GOT3 (cell line): Measurements from ENCODE around the gene CTCF.
A peak's percentile ranks its signal among the peaks of the same experiment; 100 is the strongest.

Experiments
- DNase-seq: peaks from one replicate; lab custom pipeline; 2025; ENCODE audit warnings: mixed read lengths; lab: John Stamatoyannopoulos, UW

CTCF gene

DNA sequence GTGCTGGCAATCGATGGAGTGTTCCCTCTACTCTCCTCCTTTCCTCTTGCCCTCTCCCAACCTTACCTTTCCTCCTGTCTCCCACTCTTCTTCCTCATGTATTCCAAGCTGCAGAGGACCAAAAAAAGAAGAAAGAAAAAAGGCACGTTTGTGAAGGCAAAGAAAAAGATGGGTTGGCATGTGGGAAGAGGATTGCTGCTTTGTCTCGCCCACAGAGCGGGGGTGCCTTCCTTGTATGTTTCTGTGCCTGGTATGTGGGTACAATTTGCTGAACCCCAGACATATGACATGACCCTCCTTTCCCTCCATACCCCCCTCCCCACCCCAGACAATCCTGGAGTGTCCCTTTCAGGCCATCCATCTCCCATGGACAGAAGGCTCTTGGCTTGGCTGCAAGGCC lies 13.1 kb upstream of the CTCF start:
- DNase-seq: no peak

DNA sequence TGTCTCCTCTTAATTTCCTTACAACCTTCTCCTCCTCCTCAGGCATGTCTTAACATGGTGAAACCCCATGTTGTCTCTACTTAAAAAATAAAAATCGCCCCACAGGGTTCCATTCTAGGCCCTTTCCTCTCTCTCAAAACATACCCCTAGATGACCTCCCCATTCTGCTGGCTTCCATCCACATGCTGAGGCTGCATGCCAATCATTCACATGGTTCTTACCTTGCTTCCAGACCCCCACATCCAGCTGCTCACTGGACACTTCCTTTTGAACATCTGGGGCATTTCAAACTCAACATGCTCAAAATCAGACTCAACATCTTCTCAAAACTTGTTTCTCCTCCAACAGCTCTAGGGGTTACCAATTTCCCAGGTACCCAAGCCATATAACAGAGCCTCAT lies 12.4 kb upstream of the CTCF start:
- DNase-seq: no peak

DNA sequence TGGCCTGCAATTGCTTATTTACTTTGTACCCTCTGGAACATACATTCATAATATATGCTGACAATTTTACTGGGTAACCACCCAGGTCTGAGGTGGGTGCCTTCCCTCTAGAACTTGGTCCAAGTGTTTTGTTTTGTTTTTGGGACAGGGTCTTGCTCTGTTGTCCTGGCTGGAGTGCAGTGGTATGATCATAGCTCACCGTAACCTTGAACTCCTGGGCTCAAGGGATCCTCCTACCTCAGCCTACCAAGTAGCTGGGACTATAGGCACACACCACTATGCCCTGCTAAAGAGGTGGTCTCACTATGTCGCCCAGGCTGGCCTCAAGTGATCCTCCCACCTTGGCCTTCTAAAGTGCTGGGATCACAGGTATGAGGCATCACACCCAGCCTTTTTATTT lies 11.2 kb upstream of the CTCF start:
- no peak for DNase-seq

DNA sequence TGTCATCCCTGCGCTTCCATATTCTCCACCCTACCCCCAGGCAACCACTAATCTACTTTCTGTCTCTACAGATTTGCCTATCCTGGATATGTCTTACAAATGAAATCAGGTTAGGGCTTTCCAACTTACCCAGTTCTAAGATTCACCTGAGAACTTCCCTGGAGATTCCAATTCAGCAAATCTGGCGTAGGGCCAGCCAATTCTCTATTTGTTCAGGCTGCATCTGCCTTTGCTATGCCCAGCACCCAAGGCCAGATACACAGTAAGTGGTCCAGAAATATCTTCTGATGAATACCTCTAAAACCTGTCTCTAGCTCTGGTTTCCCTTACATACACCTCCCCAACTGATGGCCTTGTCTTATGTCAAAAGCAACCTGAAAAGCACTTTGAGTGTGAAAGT lies 10.4 kb upstream of the CTCF start:
- DNase-seq: no peak

DNA sequence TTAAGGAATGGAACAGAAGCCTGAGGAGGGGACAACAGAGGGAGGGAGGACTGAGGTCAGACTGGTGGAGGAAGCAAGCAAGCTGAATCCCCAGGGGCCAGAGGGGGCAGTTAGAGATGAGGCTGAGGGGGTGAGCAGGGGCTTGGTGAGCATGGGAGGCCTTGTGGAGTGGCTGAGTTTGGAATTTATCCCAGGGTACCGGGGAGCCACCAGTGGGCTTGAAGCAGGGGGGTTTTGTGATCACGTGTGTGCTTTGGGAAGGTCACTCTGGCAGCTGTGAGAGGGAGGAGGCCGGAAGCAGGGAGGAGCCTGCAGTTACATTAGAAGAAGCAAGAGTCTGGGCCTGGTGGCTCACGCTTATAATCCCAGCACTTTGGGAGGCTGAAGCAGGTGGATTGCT lies 9.8 kb upstream of the CTCF start:
- DNase-seq: no peak

DNA sequence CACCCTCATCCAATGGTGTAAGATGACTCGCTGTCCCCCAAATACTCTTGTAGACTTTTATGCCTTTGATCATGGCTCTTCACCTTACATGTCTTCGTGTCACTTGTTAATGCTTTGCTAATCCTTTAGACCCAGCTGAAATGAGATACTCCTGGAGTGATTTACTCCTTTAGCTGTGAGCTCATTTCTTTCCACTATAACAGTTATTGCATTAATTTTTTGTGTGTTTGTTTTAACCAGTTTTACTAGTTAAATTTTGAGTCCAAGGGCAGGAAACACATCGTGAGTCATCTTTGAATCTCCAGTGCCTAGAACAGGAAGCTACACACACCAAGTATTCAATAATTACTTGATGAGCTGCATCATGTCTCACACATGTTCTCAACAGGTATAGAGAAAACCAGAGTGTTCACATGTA lies 6.5 kb upstream of the CTCF start:
- no peak for DNase-seq

DNA sequence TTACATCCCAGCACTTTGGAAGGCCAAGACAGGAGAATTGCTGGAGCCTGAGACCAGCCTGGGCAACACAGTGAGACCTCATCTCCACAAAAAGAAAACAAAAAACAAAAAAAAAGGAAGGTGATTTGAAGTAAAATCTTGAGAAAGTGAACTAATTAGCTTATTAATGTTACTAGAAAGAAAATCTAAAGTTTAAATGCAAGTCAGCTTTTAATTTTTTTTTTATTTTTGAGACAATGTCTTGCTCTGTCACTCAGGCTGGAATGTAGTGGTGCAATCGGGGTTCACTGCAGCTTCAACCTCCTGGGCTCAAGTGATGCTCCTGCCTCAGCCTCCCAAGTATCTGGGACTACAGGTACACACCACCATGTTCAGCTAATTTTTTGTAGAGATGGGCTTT lies 3.5 kb upstream of the CTCF start:
- DNase-seq: no peak

DNA sequence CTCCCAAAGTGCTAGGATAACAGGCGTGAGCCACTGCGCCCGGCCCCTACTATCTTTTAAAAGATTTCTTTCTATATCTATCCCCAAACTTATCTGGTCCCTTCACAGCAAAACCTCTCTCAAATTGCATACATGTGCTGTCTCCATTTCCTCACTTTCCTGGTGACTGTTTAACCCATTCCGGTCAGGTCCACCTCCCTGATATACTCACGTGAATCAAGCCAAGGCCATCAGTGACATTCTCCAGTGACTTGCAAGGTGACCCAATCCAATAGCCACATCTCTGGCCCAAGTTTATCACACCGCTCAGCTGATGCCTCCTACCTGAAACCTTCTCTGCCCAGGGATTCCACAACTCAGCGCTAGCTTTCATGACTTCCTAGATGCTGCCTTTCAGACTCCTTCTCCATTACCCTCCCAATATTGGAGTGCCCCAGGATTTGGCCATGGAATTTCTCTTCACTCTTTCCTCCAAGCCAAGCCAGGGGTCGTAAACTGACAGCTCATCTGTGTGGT lies 1.4 kb upstream of the CTCF start:
- DNase-seq: no peak

DNA sequence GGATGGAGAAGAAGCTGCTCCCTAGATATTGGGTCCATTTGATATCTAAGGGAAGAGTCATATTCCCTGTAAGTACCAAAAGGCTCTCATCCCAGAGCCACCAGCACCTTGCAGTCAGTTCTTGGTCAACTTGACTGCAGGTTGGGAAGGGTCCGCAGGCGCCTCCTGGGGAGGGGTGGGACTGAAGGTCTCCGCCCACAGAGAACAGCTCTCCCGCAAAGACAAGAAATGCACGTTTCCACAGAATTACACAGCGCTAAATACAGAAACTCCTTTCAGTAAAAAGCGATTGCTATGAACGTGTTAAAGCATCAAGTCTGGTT lies 864 bp upstream of the CTCF start:
- DNase-seq: no peak

DNA sequence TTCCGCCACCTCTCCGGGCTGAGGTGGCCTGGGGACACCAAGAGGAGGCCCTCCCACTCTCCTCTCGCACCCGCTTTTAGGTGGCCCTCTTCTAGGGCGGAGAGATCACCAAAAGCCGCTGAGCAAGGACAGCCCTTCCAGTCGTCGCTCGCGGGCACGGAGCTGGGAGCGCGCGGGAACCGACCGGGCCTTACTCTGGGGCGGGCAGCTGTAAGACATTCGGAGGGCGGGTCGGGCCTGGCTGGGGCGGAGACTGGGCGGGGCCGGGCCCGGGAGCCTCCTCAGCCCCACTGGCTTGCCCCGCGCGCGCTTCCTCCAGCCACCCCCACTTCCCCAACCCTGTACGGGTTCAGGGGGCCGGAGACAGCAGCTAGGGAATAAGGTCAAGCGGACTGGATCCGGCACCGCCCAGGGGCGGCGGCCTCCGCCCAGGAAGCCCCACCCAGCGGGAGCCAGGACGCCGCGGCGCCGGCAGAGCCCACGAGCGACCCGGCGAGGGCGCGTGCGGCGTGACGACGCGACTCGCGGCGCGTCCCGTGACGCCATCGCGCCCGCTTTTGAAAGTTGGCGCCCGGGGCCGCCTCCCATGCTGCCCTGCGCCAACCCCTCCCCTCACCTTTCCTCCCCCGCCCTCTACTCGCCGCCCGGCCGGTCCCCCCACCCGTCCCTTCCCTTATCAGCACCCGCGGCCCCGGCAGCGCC lies 351 bp upstream of the CTCF start:
- DNase-seq: peak; percentile 91

DNA sequence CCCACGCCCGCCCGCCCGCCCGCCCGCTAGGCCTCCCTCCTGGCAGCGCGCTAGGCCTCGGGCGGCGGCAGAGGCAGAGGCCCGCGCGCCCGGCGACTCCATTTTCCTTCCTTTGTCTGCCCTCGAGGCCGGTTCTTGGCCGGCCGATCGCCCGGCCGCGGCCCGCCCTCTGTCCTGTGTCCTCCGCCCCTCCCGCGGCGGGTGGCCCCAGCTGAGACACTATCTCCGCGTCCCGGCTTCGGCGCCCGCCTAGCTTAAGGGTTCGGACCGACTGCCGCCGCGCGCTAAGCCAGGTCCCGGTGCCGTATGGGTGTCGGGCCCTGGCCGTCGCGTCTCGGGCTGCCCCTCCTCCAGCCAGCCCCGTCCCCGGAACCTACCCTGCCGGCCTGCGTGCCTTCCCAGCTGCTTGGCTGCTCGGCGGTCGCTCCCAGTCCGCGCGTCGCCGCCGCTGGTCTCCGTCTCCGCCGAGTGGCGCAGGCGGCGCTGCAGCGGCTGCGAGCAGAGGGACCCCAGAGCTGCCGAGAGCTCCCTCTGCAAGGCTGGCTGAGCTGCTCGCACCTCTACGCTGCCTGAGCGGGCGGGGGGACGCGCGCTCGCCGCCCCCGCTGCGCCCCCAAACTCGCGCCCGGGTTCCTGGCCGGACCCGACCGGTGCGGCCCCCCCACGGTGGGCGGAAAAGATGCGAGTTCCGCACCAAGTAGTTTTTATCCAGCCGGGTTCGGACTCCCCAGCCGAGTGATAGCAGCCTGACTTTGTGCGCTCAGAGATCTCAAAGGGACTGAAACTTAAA lies 787 bp downstream of the CTCF start:
- DNase-seq: no peak

DNA sequence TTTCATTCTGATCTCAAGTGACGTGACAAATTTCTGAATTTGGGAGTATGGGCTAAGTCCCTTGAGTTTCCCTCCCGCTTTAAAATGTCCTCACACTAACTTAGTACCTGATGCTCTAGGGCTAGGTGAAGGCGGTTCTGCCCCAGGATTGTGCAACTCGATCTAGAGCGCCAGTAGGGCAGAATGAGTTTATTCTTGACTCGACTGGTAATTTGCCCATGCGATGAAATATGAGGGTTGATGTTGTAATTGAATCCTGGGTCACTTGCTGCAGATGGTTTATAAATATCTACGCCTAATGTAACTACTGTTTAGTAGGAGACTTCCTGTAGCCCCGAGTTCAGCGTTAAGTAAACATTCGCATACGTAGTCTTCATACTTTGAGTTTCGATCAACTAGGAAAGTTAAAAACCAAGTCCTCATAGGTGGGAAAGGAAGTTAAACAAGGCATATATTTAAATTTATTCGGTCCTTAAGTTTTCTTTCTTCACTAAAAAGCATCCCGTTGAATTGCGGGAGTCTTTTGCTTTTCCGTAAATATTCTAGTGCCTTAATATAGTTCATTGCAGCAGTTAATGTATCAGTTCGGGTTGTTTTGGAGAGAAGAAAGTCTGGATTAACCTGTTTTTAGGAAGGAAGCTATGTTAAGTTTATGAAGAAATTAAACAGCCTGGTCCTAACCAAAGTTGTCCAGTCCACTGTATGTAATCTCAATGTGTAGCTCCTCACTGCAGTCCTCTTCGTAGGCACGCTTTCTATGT lies 1.6 kb downstream of the CTCF start:
- no peak for DNase-seq

DNA sequence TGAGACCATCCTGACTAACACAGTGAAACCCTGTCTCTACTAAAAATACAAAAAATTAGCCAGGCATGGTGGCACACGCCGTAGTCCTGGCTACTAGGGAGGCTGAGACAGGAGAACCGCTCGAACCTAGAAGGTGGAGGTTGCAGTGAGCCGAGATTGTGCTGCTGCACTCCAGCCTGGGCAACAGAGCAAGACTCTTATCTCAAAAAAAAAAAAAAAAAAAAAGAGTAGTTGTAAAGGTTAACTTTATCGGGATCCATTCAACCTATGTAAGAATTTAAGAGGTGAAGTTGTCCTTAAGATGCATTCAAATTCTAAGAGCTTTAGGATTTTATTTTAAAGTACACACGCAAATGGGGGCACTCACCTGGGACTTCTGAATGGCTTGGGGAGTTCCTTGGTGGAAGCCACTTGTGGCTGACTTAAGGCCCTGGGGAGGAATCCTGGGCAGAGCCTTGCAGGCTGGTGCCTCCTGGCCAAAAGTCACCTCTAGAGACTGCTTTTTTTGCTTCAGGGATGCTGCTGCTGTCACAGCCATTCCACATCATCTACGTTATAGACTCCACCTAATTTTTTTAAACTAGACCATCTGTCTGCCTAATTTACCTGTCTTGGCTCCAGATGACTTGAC lies 3.3 kb downstream of the CTCF start:
- DNase-seq: no peak

DNA sequence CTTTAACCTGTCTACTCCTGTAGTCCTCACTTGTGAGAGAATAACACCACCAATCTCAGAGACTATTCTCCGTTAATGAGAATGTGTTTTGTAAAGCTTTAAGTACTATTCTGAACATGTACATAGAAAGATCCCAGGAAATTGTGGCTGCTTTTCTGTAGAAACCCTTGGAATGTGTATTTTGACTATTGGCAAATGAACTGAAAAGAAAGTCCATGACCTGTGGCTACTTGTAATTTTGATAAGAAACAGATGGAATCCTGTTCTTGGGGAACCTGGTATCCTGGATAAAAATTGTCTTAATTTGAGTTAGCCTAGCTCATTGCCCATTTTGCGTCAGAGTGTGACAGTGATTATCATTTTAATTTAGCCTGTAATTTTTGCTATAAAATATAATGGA lies 9.1 kb downstream of the CTCF start:
- no peak for DNase-seq

DNA sequence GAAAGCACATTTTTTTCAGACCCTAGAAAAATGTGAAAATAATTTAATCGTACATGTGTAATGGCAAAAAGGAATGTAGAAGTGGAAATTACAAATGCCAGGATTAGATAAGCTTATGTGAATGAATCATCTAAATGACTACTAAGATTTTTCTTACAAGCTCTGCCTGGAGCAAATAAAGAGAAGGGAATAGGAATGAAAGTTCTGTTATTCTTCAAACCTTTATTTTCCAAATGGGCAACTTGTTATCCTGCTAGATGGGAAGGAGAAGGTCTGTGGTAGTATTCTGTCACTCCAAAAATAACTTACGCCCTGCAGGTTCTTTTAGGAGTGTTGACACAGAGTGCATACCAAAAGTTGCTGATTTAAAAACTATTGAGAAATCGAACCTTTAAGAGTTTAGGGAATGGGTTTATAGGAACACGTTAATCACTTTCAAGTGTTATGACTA lies 9.7 kb downstream of the CTCF start:
- no peak for DNase-seq

DNA sequence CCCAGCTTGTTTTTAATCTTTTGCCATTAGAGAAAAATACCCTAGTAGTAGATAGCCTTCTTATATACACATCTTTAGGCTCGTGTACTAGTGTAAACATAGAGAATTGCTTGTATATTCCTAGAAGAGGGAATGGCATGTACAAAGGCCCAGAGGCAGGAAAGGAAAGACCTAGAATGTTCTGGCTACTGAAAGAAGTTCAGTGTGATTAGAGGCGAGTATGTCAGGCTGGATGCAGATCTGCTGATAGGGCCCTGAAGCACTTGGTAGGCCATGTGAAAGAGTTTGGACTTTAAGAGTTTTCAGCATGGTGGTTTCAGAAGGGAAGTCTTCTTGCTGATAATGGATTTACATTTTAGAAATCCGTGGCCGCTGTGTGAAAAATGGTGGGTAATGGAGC lies 17.4 kb downstream of the CTCF start:
- no peak for DNase-seq

DNA sequence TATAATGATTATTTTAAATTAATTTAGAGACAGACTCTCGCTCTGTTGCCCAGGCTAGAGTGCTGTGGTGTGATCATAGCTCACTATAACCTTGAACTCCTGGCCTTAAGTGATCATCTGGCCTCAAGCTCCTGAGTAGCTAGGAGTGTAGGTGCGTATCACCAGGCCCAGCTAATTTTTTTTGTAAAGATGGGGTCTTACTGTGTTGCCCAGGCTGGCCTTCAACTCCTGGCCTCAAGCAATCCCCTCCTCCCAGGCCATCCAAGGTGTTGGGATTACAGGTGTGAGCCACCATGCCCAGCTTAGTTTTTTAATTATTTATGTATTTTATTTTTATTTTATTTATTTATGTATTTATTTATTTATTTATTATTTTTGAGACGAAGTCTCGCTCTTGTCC lies 17.9 kb downstream of the CTCF start:
- no peak for DNase-seq

DNA sequence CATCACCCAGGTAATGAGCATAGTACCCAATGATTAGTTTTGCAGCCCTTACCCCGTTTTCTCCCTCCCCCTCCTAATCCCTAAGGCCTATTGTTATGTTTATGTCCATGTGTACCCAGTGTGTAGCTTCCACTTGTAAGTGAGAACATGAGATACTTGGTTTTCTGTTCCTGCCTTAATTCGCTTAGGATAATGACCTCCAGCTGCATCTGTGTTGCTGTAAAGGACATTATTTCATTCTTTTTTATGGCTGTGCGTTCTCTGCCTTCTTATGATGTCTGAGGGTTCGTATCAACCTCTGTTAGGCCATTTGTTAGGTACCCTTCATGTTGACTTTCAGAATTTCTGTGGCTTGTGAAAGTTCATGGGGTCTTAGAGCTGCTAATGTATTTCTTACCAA lies 31.0 kb downstream of the CTCF start:
- no peak for DNase-seq

DNA sequence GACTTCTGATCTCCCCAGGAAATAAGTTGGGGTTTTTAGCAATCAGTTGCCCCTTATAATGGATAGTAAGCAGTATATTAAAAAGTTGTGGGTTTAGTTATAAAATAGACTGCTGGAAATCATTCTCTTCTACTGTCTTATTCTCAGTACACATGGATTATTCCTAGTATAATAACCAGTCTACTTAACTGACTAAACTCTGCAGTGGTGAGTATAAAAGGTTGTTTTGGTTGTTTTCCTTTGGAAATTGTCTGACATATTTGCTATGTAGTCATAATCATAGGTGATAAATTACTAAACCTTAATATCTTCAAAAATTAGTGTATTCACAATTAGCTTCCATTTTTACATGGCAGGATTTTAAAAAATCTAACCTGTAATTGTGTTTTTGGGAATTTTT lies 31.4 kb downstream of the CTCF start:
- DNase-seq: no peak

DNA sequence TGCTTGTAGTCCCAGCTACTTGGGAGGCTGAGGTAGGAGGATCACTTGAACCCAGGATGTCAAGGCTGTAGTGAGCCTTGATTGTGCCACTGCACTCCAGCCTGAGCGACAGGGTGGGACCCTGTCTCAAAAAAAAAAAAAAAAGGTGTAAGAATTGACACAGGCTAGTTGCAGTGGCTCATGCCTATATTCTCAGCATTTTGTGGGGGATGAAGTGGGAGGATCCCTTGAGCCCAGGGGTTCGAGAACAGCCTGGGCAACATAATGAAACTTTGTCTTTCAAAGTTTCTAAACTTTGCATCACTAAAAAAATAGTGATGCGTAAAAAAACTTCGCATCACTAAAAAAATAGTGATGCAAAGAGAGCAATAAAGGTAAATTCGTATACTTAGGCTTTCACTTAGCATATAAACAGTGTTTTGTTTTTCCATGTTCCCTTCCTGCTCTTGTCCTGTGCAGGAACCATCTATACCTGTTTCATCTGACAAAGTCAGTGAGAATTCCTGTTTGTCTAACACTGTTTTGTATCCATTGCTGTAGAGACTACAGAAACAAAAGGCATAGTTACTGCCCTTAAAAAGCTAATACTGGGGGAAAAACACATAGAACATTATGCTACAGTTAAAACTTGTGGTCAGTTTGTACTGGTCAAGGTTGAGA lies 32.1 kb downstream of the CTCF start:
- DNase-seq: no peak

DNA sequence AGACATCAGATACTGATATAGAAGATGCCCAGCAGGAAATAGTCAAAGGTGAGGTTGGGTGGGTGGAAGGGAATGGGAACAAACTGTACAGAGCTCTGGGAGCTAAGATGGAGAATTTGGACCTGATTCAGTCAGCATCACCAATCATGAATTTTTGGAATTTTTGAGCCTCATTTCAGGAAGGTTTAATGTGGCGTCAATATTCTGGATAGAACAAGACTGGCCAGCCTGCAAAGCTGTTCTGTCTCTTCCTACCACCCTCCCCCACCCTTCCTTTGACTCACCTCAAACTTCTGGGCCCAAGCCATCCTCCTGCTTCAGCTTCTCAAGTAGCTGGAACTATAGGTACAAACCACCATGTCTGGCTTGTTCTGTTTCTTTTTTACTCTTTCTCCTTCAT lies 32.6 kb downstream of the CTCF start:
- no peak for DNase-seq

DNA sequence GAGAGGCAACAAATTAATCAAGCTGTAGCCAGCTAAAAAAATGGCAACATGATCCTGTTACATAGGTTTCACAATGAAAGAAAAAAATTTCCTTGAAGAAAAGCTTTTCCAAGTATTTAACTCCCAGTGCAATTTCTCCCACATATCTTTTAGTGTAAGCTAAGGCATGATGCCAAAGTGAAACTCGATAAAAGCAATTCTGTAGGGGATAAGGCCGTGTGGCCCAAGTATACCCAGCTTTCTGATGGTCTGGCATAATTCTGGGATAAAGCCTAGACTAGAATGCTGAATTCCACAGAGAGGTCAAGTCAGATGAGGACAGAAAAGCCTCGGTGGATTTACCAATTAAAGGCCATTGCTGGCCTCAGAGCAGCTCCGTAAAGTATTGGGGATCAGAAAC lies 36.2 kb downstream of the CTCF start:
- no peak for DNase-seq
